CD1c-positive myeloid dendritic cell (primary cell): ENCODE results near the gene ATP8B4.
A peak's percentile ranks its signal among the peaks of the same experiment; 100 is the strongest.
"Not testable (repeated sequence)": the region's sequence is repeated elsewhere in the genome, so short reads cannot be mapped to it uniquely, and the experiment has no call there.

Experiments
- DNase-seq: peaks from one replicate; pipeline ENCODE4 v3.0.0-alpha.2; 2016; ENCODE audit errors: extremely low spot score

ATP8B4 gene

DNA sequence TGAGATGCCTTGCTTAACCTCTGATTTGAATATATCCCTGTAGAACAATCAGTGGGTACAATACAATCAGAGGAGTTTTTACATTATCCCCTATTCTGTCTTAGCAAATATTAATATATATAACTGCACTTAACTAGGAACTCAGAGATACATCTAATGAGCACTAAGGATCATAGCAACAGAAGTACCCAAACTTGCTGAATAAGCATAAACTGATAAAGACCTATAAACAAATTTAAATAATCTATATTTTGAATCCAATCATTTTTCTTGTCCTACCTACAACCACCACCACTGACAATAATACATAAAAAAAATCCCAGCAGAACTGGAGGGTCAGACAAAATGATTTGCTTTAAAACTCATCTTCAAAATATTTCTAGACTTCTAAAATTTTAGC, 106.2 kb downstream of the ATP8B4 start:
- DNase-seq = no peak

DNA sequence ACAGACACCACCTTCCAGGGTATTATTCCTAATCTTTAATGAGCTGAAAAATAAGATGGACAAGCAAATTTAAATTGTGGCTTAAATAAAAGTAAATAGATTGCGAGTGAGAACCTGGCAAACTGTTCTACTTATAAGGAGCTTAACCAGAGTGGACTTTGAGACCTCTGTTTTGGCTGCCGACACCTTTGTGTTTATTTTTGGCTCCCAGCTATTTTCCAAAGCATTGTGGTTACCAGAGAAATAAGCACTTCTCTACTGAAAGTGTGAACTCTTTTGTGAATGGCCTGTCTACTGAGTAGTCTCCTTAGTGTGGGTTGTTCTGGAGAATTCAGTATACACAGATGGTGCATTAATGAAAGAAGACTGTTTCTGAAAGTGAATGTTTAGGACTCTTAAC, 109.4 kb downstream of the ATP8B4 start:
- DNase-seq = peak; percentile 12

DNA sequence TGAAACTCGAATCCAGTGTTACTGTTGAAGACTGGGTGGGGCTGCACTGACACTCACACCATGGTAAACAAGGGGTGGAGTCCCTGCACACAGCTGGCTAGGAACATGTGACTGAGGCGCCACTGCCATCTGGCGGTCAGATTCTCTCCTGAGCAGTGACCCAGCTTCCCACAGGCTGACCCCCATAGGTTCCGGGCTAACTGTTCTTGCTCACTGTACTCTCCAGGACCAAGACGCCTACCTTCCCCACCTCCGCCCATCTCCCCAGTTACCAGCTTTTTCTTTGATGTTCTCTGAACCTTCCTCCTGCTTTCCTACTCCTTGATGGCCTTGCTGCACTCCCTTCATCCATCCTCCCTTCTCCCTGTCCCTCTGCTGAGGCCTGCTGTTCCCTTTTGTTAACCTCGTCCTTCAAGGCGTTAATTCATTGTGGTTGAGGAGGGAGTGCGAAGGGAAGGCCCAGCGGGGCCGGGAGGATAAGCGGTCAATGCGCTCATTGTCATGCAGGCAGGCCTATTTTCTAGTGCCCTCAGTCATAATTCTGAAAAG, 115.2 kb downstream of the ATP8B4 start:
- peak; percentile 62 for DNase-seq

DNA sequence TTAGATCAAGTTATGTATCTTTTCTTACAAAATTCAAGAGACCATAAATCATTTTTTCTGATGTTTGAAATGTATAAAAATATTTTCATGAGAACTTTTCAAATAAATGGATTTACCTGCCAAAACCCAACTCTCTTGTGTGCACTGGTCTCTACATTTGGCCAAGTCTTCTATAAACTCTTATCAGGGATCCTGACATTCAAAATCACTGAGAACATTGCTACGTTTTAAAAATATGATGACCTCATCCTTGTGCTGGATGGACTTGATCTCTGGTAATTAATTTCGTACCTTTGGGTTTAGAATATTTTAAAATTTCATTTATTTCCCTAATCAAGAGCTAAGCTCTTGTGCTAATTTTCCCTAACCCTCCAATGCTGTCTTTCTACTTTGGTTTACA, 127.4 kb downstream of the ATP8B4 start:
- no peak for DNase-seq

DNA sequence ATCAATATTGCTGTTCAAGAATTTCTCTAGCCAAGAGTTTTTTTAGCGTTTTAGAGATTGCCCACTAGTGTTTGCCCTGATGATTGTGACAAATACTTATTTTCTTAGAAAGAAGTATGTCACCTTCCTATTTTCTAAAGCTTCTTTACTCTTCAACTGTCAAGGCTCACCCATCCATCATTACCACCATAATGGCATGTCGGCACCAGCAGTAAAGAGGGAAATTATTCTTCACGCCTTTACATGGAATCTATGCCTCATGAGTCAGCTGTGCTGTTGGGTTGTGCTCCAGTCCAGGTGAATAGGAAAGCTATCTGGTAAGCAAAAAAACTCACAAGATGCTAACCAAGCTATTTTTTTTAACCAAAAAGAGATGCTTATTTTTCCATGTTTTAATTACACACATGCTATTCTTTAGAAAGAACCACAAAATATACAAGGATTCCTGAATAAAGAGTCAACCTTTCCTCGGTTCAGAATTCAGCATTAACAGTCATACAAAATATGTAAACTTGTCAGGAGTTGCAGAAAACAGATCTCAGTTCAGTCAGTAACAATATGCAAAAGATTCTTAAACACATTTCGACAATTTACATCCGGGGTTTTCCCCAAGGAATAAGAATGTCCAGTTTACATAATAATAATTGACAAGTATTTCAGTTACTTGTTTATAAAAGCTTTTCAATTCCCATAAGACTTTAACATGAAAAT, 128.0 kb downstream of the ATP8B4 start:
- DNase-seq = no peak

DNA sequence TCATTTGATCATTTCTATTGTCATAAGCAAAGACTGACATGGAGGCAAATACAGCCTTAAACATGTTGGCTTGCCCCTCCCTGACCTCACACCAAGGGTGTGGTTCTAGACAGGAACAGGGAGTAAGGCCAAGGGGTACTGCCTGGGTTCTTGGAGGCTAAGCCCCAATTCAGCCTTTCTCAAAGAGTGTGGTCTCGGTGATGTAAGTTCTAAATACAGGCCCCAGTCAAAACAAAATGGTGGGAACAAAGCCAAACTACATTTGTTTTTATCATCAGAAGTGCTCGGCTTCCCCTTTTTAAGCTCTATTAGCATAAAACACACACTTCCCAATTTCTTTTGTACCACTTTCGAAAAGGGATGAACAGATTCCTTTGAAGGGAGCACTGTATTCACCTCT, 129.5 kb downstream of the ATP8B4 start:
- peak; percentile 33 for DNase-seq

DNA sequence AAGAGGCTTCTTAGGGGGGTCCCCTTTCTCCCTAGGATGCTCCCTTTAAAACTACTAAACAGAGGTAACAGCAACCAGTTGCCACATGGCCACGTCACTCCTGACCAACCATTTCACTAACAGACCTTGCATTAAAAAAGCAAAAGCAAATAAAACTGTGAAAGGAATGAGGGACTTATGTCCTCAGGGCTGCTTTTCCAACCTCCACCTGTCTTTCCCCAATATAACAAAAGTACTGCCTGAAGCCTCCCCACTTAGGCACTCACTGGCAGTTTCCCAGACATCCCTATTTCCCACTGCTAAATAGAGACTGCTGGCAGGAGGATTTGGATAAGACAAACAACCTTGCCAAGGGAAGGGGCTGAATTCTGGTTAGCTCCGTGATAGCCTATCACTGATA, 130.3 kb downstream of the ATP8B4 start:
- DNase-seq = no peak

DNA sequence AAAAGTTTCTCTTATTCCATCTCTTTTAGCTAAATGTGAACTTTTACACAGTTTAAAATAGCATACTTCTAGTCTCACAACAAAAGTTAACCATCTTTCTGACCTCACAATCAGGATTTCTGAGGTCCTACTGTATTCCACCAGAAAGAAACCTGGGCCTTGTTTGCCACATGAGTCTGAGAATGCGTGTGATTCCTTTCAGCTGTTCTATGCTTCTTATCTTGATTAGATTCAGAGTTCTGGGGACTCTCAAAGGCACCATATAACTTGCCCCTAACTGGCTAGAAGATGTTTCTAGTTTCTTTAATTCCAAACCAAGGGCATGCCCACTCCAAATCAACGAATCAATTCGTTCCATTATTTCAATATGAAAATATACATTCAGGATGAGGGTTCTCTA, 131.1 kb downstream of the ATP8B4 start:
- DNase-seq = no peak

DNA sequence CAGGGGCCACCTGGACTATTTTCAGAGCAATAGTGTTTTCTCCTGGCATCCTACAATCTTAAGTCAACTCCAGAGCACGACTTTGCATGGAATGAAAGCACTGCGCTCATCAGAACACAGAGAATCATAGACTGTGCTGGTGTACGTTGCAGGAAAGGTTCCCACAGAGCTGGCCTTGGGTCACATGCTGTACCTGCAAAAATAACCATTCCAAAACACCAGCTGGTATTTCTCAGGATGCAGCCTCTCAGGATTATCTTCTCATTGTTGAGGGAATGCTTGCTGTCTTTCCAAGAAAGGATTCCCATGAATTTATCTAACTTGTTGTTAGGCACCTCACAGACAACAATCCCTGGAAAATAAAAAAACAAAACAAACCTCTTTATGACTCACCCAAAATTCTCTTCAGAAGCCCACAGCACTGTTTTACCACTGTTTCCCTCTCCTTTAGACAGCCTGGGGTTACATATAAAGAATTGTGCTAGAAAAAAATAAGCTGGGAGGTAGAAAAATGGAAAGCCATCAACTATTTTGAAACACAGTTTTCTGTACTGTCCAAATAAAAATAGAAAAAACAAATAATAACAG, 131.7 kb downstream of the ATP8B4 start:
- DNase-seq = no peak

DNA sequence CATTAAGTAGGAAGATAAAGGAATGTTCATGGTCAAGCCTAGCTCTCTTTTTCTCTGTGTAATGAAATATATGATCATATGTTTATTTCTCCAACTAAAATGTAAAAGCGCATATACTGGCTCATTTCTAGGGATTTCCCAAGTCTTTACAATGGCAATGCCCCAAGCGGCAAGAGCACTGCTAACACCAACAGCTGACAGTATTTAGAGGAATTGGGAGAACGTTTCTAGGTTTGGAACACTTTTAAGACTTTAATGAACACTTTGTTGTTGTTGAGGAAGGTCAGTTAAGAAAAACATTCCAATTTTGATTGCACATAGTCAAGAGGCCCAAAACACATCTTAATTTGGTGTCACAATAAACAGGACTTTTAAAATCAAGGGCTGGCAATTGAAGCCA, 132.7 kb downstream of the ATP8B4 start:
- DNase-seq = no peak

DNA sequence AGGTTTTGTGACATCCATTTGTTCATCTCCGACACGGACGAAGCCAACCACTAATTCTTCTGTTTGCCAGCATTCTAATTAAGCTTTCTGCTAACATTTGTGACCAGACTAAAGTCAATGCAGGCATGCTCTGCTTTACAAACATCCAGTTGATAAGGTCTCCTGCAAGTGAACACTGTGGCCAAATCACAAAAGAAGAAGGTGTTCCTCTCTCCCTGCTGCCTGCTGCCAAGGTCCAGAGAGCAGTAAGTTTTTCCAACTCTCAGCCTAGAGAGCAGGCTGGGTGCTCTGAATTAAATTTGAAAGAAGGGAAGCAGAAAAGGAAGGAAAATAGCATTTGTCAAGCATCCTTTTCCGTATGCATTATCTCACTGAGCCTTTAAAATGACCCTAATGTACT, 133.6 kb downstream of the ATP8B4 start:
- no peak for DNase-seq

DNA sequence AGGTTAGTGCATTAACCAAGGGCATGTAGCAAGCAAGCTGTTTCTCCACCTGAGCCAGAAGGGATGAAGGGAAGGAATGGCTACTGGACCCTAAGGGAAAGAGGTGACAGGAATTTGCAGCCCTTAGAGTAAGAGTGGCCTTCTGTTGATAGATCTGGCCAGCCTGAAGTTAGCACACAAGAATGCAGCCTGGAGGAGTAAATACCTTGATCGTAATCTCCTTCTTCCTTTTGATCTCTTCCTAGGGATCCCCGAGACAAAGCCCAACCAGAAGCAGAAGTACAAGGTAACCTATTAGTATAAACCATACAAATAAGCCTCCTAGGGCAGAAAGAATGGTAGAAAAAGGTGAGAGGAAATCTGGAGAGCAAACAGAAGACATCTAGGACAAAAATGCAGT, 134.6 kb downstream of the ATP8B4 start:
- DNase-seq = no peak

DNA sequence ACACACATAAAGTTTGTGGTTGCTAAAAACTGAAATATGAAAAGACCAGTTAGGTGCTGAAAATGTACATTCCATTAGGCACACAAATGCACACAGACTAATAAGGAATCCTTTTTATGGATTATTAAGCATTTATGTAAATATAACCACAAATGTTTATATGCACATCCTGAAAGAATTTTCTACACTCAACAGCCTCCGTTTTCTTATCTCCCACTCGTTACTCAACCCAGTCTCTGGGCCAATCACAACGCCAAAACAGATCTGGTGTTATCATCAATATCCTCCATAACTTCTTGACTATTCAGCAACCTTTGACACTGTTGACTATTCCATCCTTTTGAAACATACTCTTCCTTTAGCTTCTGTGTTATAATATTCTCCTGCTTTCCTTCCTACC, 136.4 kb downstream of the ATP8B4 start:
- no peak for DNase-seq

DNA sequence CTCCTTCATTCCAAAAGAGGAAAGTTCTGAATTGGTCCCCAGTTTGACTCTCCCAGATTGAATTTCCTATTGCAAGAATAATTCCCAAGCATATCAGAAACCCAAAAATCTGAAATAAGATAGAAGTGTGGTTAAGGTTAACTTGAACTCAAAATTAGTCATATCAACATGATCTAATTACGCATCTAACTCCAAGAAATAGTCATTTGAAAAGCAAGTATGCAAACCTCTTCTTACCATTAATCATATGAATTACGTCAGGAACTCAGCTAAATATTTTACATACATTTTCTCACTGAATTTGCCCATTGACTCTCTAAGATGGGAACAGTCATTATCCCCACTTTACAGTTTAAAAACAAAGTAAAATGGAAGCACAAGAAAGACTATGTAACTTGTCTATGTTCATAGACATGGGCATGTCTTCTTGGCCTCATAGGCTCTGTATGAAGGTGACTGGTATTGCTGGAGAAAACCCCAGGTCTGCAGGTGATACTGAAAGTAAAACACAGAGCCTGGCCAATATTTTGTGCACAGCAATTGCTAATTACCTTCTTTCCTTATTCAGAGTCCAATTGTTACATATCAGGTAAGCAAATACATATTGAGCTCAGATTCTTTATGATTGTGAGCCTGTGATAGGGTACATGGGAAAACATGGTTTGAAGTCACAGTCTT, 139.2 kb downstream of the ATP8B4 start:
- DNase-seq = no peak

DNA sequence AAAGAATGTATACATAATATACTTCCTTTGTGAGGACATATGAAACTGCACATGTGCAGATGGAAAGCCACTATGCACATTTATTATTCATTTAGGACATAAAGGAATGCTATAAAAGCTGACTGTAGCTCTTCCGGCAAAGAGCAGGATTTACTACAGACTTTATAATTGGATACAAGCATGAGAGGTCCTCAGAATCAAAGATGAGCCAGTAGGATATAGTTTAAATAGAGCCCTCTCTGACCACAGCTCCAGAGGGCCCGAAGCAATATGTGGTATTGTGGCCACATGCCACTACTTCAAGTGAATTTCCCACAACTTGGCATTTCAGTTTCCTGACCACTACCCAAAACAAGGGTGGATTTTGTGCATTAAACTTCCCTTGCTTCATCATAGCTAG, 140.9 kb downstream of the ATP8B4 start:
- DNase-seq = no peak

DNA sequence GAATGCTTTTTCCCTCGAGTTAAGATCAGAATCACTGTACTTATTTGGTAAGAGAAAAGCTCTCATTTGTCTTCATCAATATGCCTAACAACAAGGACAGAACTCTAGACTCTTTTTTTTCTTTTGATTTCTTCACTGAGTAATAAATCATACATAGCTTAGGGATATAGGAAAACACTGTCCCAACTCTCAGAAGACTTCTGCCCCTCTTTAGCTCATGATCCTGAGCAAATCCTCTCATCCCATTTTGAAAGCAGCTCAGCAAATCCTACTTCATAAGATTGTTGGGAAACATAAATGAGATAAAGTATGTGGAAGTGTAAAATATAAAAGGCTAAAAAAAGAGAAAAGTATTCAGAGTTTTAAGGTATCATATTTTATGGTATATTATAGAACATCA, 141.7 kb downstream of the ATP8B4 start:
- no peak for DNase-seq

DNA sequence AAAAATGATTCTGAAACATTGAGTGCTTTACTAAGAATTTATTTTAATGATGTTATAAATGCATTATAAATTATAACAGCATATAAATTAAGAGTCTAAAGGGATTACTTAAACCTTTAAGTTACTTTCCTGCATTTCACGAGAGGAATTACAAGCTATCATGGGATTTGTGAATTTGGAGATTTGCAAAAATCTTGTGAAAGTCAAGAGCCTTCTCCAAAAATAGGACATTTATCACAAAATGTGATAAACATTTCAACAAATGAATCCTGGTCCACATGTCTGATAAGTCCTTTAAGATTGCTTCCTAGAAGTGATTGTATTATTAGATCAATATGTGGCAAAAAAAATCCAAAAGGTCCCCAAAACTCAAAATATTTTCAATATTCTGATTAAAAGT, 154.5 kb downstream of the ATP8B4 start:
- DNase-seq = no peak

DNA sequence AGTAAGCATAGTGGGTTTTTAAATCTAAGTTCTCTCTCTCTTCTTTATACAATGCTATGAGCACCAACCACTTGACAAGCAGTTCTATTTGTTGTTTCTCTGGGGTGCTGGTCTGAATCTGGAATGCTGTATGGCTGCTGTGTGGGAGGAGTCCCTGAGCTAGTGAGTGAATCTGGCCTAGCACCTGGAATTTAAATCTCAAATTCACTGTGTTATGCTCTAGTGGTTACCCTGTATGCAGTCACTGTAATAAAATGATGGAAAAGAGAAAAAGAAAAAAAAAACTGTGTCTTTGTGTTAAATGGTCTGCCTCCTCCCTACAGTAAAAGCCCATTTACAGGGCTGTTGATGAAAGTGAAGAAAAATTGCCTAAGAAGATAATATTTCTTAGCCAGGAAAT, 155.0 kb downstream of the ATP8B4 start:
- DNase-seq = no peak

DNA sequence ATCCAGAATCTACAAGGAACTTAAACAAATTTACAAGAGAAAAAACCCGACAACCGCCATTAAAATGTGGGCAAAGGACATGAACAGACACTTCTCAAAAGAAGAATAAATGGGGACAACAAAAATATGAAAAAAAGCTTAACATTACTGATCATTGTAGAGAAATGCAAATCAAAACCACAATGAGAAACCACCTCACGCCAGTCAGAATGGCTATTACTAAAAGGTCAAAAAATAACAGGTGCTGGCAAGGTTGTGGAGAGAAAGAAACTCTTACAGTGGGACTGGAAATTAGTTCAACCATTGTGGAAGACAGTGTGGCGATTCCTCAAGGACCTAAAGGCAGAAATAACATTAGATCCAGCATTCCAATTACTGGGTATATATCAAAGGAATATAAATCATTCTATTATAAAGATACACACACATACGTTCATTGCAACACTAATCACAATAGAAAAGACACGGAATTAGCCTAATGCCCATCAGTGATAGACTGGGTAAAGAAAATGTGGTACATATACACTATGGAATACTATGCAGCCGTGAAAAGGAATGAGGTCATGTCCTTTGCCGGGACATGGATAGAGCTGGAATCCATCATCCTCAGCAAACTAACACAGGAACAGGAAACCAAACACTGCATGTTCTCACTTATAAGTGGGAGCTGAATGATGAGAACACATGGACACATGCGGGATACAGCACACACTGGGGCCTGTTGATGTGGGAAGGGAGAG, 155.8 kb downstream of the ATP8B4 start:
- DNase-seq = not testable (repeated sequence)

DNA sequence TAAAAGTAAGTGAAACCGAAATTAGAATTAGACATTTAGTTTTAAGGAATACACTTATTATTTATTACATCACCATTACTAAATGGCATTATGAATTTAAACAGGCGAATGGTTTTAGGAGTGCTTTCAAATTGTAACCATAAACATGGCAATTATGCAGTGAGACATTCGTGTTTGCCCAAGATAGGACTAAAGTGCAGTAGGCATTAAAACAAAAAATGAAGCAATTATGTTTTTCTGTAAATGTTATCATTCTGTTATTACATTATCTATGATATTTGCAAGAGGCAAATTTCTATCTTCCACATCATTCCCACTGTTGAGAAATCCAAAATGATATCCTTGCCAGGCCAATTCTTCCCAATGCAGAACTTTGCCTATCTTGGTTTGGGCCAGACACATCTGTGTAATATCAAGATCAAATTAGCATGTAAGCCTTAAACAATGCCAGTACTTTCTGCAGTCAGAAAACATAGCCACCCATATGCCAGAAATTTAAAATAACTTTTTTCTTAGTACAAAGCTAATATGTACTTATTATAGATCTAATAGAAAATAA, 156.9 kb downstream of the ATP8B4 start:
- no peak for DNase-seq

DNA sequence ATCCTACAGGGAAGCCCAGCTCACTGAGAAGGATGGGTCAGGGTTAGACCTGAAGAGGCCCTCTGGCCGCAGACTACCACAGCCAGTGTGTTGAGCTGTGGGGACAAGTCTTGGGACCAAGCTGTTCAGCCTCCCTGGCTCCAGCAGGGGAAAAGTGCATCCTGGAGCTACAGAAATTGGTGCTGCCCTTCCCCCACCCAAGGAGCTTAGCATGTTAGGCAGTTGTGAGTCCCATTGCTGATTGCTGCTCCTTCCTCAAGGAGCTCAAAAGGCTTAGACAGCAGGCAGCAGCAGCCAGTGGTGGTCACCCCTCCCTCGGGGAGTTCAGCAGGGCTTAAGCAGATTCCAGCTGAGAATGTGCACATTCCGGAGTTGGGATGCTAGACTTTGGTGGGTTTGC, 165.6 kb downstream of the ATP8B4 start:
- DNase-seq = no peak

DNA sequence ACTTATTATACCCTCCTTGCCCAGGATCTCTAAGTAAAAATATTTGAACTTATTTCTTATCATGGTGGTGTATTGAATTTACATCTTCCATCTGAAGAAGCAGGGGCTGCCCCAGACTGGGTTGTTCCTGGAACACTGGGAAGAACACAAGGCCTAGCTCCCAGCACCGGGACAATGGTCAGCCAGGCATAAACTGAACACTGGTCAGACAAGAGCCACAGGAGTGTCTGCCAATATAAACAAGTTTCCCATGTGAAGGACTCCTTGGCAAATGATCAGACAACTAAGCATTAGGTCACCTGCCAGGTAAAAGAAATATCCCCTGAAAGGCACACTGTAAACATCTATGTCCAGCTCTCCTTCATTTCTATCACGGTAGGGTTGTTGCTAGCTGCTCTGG, 172.4 kb downstream of the ATP8B4 start:
- no peak for DNase-seq
